ENCODE results near the gene C2orf92.
A peak's percentile ranks its signal among the peaks of the same experiment; 100 is the strongest.
"Not testable (repeated sequence)": the region's sequence is repeated elsewhere in the genome, so short reads cannot be mapped to it uniquely, and the experiment has no call there.

Gene C2orf92

GRCh38 chr2:97708608-97709007, 39.1 kb downstream of the C2orf92 start:
- Histone ChIP-seq H3K4me1 (ENCODE audit: insufficient read depth, low read length) (peaks cover 33% of the 10 kb centered on the region), H3K27ac (ENCODE audit: low read length) (no peak overlapping the region), H3K9ac (ENCODE audit: low read depth, low read length) (no peak overlapping the region), H3K79me2 (ENCODE audit: insufficient read depth, low read length) (peaks cover 13% of the 10 kb centered on the region), H3K36me3 (ENCODE audit: insufficient read depth, low read length) (no peaks in the 10 kb centered on the region; the same call in 1 of the 2 replicates), H3K4me2 (ENCODE audit: insufficient read depth, low read length) (no peak overlapping the region), H3K27me3 (ENCODE audit: insufficient read depth, low read length, poor library complexity) (no peaks in the 10 kb centered on the region), H3K4me3 (ENCODE audit: low read depth in 1 of 2, low read length in 2 of 2) (no peak overlapping the region), H2AFZ (ENCODE audit: low read depth, low read length) (no peak overlapping the region), H4K20me1 (ENCODE audit: insufficient read depth, low read length) (no peaks in the 10 kb centered on the region), H3K9me3 (ENCODE audit: insufficient read depth, low read length, severe bottlenecking) (no peaks in the 10 kb centered on the region)
- ATAC-seq (ENCODE audit: insufficient read depth, low read depth) (no peak), DNase-seq (no peak)
- TF ChIP-seq EZH2 (IDR thresholded peaks at IDR 0.05; ENCODE audit: borderline replicate concordance, low read depth, low read length, severe bottlenecking) (no peak), CTCF (IDR thresholded peaks at IDR 0.05; ENCODE audit: borderline replicate concordance, extremely low read depth, low read length, poor library complexity, severe bottlenecking) (no peak)

DNA sequence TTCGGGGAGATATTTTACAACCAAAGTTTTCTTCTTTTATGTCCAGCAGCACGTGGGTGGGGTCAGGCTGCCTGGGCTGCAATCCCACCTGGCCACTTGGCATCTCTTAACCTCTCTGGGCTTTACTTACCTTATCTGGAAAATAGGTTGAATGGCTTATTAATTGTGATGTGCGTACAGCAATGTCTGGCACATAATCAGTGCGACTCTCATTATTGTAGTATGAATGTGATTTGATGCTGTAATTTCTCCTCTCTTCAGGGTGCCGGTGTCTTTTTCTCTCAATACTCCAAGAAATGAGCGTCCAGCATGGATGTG, 41.8 kb downstream of the C2orf92 start:
- peaks cover 27% of the 10 kb centered on the region for H3K36me3 ChIP-seq (ENCODE audit: insufficient read depth, low read length)
- TF ChIP-seq EZH2 (IDR thresholded peaks at IDR 0.05; ENCODE audit: borderline replicate concordance, low read depth, low read length, severe bottlenecking) = no peak
- no peak for TF ChIP-seq CTCF (IDR thresholded peaks at IDR 0.05; ENCODE audit: borderline replicate concordance, extremely low read depth, low read length, poor library complexity, severe bottlenecking)
- H3K4me3 ChIP-seq (ENCODE audit: low read depth in 1 of 2, low read length in 2 of 2) = no peak overlapping the region
- H2AFZ ChIP-seq (ENCODE audit: low read depth, low read length) = no peak overlapping the region
- DNase-seq (no peak), ATAC-seq (ENCODE audit: insufficient read depth, low read depth) (no peak)
- H4K20me1 ChIP-seq (ENCODE audit: insufficient read depth, low read length) = no peaks in the 10 kb centered on the region
- H3K79me2 ChIP-seq (ENCODE audit: insufficient read depth, low read length) = peaks cover 41% of the 10 kb centered on the region
- H3K27me3 ChIP-seq (ENCODE audit: insufficient read depth, low read length, poor library complexity) = no peaks in the 10 kb centered on the region
- H3K27ac ChIP-seq (ENCODE audit: low read length) = peak overlapping the region; percentile 52; the same call in 1 of the 2 replicates
- peak overlapping the region; percentile 13; the same call in 1 of the 2 replicates for H3K9ac ChIP-seq (ENCODE audit: low read depth, low read length)
- peaks cover 55% of the 10 kb centered on the region for H3K4me1 ChIP-seq (ENCODE audit: insufficient read depth, low read length)
- no peaks in the 10 kb centered on the region for H3K9me3 ChIP-seq (ENCODE audit: insufficient read depth, low read length, severe bottlenecking)
- no peak overlapping the region for H3K4me2 ChIP-seq (ENCODE audit: insufficient read depth, low read length)

GRCh38 chr2:97712175-97712574, 42.7 kb downstream of the C2orf92 start:
- DNase-seq; H3K27me3 ChIP-seq (ENCODE audit: insufficient read depth, low read length, poor library complexity); ATAC-seq (ENCODE audit: insufficient read depth, low read depth); H3K9me3 ChIP-seq (ENCODE audit: insufficient read depth, low read length, severe bottlenecking); H4K20me1 ChIP-seq (ENCODE audit: insufficient read depth, low read length): not testable (repeated sequence)
- peaks cover 33% of the 10 kb centered on the region for H3K36me3 ChIP-seq (ENCODE audit: insufficient read depth, low read length)
- peak overlapping the region; percentile 98 for H3K9ac ChIP-seq (ENCODE audit: low read depth, low read length)
- peaks cover 49% of the 10 kb centered on the region for H3K79me2 ChIP-seq (ENCODE audit: insufficient read depth, low read length)
- peaks cover 64% of the 10 kb centered on the region for H3K4me1 ChIP-seq (ENCODE audit: insufficient read depth, low read length)
- peak overlapping the region; percentile 72; the same call in 1 of the 2 replicates for H2AFZ ChIP-seq (ENCODE audit: low read depth, low read length)
- peak overlapping the region; percentile 98 for H3K27ac ChIP-seq (ENCODE audit: low read length)
- H3K4me3 ChIP-seq (ENCODE audit: low read depth in 1 of 2, low read length in 2 of 2) = peak overlapping the region in 1 of 2 experiments; percentile 87; a peak in 2 of 4 replicates
- H3K4me2 ChIP-seq (ENCODE audit: insufficient read depth, low read length) = peak overlapping the region; percentile 84

DNA sequence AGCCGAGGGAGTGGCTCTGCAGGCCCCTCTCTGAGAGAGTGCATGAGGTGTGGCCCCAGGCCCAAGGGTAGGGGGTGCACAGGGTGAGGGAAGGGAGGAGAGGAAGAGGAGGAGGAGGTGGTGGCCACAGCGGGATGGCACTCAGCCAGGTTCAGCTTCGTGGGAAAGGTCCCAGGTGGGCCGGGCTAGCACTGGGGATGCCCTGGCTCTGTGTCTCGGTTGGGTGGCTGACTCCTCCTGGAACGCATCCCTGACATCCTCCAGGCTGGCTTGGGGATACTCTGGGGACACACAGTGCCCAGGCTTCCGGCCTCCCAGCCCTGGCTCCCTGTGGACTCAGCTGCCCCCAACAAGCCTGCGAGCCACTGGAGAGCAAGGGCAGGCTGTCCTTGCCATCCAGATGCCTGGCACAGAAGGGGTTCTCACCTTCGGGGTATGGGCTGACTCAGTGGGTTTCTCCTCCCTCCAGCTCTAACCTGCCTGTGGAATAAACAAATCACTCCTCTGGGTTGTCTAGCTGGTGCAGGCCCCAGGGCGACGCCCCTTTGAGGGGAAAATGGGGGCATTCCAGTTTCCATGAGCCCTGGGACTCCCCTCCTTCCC, 43.3 kb downstream of the C2orf92 start:
- H3K9ac ChIP-seq (ENCODE audit: low read depth, low read length) = peak overlapping the region; percentile 98
- H2AFZ ChIP-seq (ENCODE audit: low read depth, low read length) = peak overlapping the region; percentile 72
- ATAC-seq (ENCODE audit: insufficient read depth, low read depth) = peak; percentile 39

More for the DNA sequence above, 43.3 kb downstream of the C2orf92 start:
- no peaks in the 10 kb centered on the region for H4K20me1 ChIP-seq (ENCODE audit: insufficient read depth, low read length)
- peaks cover 55% of the 10 kb centered on the region for H3K79me2 ChIP-seq (ENCODE audit: insufficient read depth, low read length)
- peaks cover 36% of the 10 kb centered on the region for H3K36me3 ChIP-seq (ENCODE audit: insufficient read depth, low read length)
- no peaks in the 10 kb centered on the region for H3K9me3 ChIP-seq (ENCODE audit: insufficient read depth, low read length, severe bottlenecking)
- DNase-seq = peak; percentile 64
- TF ChIP-seq EZH2 (IDR thresholded peaks at IDR 0.05; ENCODE audit: borderline replicate concordance, low read depth, low read length, severe bottlenecking) (no peak), CTCF (IDR thresholded peaks at IDR 0.05; ENCODE audit: borderline replicate concordance, extremely low read depth, low read length, poor library complexity, severe bottlenecking) (no peak)
- H3K27me3 ChIP-seq (ENCODE audit: insufficient read depth, low read length, poor library complexity) = no peaks in the 10 kb centered on the region
- peak overlapping the region; percentile 84 for H3K4me2 ChIP-seq (ENCODE audit: insufficient read depth, low read length)
- H3K4me1 ChIP-seq (ENCODE audit: insufficient read depth, low read length) = peaks cover 70% of the 10 kb centered on the region
- peak overlapping the region; percentile 62 to 87; a peak in 3 of 4 replicates for H3K4me3 ChIP-seq (ENCODE audit: low read depth in 1 of 2, low read length in 2 of 2)
- peak overlapping the region; percentile 98 for H3K27ac ChIP-seq (ENCODE audit: low read length)

Measured in DND-41 (cell line).